Astrocyte (in vitro differentiated cells and primary cell): ENCODE results near the gene POTEE. TPM values are rescaled to one million over a fixed set of nuclear protein-coding genes. Genes with fewer than 3 reads are reported as not detected.
A peak's percentile ranks its signal among the peaks of the same experiment; 100 is the strongest.
"Not testable (repeated sequence)": the region's sequence is repeated elsewhere in the genome, so short reads cannot be mapped to it uniquely, and the experiment has no call there.

Experiments
- DNase-seq: peaks from one replicate; pipeline ENCODE4 v3.0.0-alpha.2; 2010; ENCODE audit warnings: low read depth
- FAIRE-seq: peaks from 2 replicates; lab custom pipeline; 2011; peaks lifted over from hg19 to GRCh38; lab: Jason Lieb, UNC
- H2AFZ ChIP-seq: 2 replicates; pipeline ENCODE4 v1.6.0; 2012; ENCODE audit warnings: low read depth, low read length, inconsistent platforms
- H3K27ac ChIP-seq: 2 replicates; pipeline ENCODE4 v1.5.1; 2011; ENCODE audit warnings: low read depth, low read length, inconsistent platforms
- H3K27me3 ChIP-seq: 2 replicates; pipeline ENCODE4 v1.6.0; 2011; ENCODE audit warnings: low read length, inconsistent platforms; ENCODE audit not compliant: insufficient read depth
- H3K36me3 ChIP-seq: 2 replicates; pipeline ENCODE4 v1.5.1; 2011; ENCODE audit warnings: low read length, inconsistent platforms; ENCODE audit not compliant: insufficient read depth
- H3K4me1 ChIP-seq: 2 replicates; pipeline ENCODE4 v1.5.1; 2011; ENCODE audit warnings: low read length, inconsistent platforms; ENCODE audit not compliant: insufficient read depth
- H3K4me2 ChIP-seq: 2 replicates; pipeline ENCODE4 v1.6.0; 2012; ENCODE audit warnings: low read length, inconsistent platforms
- H3K4me3 ChIP-seq: 2 replicates; pipeline ENCODE4 v1.5.1; 2011; ENCODE audit warnings: low read depth, mild to moderate bottlenecking, low read length, inconsistent platforms; ENCODE audit not compliant: insufficient read depth
- H3K79me2 ChIP-seq: 2 replicates; pipeline ENCODE4 v1.6.0; 2012; ENCODE audit warnings: mild to moderate bottlenecking, low read length, inconsistent platforms; ENCODE audit not compliant: insufficient read depth
- H3K9ac ChIP-seq: 2 replicates; pipeline ENCODE4 v1.6.0; 2012; ENCODE audit warnings: mild to moderate bottlenecking, low read length, inconsistent platforms
- H3K9me3 ChIP-seq: 2 replicates; pipeline ENCODE4 v1.5.1; 2012; ENCODE audit warnings: low read depth, mild to moderate bottlenecking, low read length, inconsistent platforms; ENCODE audit not compliant: insufficient read depth
- H4K20me1 ChIP-seq: 2 replicates; pipeline ENCODE4 v1.6.0; 2012; ENCODE audit warnings: low read length, inconsistent platforms; ENCODE audit not compliant: insufficient read depth
- H3K27ac Mint-ChIP-seq: one replicate; pipeline ENCODE4 v1.8.0; 2021; ENCODE audit warnings: mild to moderate bottlenecking, mixed read lengths; ENCODE audit not compliant: unreplicated experiment
- H3K27me3 Mint-ChIP-seq: one replicate; pipeline ENCODE4 v1.8.0; 2021; ENCODE audit warnings: low read depth, mixed read lengths; ENCODE audit not compliant: unreplicated experiment
- H3K36me3 Mint-ChIP-seq: one replicate; pipeline ENCODE4 v1.8.0; 2021; ENCODE audit warnings: low read depth, mixed read lengths; ENCODE audit not compliant: unreplicated experiment
- H3K4me1 Mint-ChIP-seq: one replicate; pipeline ENCODE4 v1.8.0; 2021; ENCODE audit warnings: low read depth, mixed read lengths; ENCODE audit not compliant: unreplicated experiment
- H3K4me3 Mint-ChIP-seq: one replicate; pipeline ENCODE4 v1.8.0; 2021; ENCODE audit warnings: mild to moderate bottlenecking, moderate library complexity, mixed read lengths; ENCODE audit not compliant: unreplicated experiment
- H3K9me3 Mint-ChIP-seq: one replicate; pipeline ENCODE4 v1.8.0; 2021; ENCODE audit warnings: mild to moderate bottlenecking, mixed read lengths; ENCODE audit not compliant: unreplicated experiment
- CTCF ChIP-seq: IDR thresholded peaks from 2 replicates; pipeline ENCODE4 v1.5.1; 2011; ENCODE audit warnings: low read depth, mild to moderate bottlenecking, inconsistent platforms, low read length, moderate library complexity; ENCODE audit not compliant: insufficient read depth
- EZH2 ChIP-seq: IDR thresholded peaks from 2 replicates; pipeline ENCODE4 v1.6.1; 2012; ENCODE audit warnings: mild to moderate bottlenecking, low read length, inconsistent platforms; ENCODE audit not compliant: insufficient read depth
- total RNA-seq: library from RNA; stranded (reverse); gene quantifications from 2 replicates; pipeline ENCODE4 v1.2.1, GENCODE V29; 2021

POTEE gene
- total RNA-seq, 1 donor from 2014 or later: 1.0 TPM

DNA sequence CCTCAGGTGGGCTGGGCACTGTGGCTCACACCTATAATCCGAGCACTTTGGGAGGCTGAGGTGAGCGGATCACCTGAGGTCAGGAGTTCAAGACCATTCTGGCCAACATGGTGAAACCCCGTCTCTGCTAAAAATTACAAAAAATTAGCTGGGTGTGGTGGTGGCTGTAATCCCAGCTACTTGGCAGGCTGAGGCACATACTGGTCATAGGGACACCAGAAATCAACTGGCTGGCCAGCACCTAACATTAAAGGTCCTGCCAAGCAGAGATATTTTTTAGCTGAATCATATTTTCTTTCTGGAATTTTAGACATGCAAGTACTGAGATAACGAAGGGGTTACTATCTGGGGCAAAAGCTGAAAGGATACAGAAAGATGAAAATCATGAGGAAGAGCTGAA is 27.9 kb upstream of the POTEE start:
- not testable (repeated sequence) for H3K27ac ChIP-seq, H4K20me1 ChIP-seq, H3K36me3 ChIP-seq, H3K4me3 Mint-ChIP-seq, H3K4me1 ChIP-seq, H3K9me3 Mint-ChIP-seq, H3K4me1 Mint-ChIP-seq, FAIRE-seq, H3K9ac ChIP-seq, H3K9me3 ChIP-seq, H2AFZ ChIP-seq, H3K27ac Mint-ChIP-seq, H3K4me3 ChIP-seq, H3K4me2 ChIP-seq, H3K27me3 ChIP-seq, H3K79me2 ChIP-seq, H3K36me3 Mint-ChIP-seq
- peak; percentile 25 for DNase-seq
- peaks cover 21% of the 10 kb centered on the region for H3K27me3 Mint-ChIP-seq

DNA sequence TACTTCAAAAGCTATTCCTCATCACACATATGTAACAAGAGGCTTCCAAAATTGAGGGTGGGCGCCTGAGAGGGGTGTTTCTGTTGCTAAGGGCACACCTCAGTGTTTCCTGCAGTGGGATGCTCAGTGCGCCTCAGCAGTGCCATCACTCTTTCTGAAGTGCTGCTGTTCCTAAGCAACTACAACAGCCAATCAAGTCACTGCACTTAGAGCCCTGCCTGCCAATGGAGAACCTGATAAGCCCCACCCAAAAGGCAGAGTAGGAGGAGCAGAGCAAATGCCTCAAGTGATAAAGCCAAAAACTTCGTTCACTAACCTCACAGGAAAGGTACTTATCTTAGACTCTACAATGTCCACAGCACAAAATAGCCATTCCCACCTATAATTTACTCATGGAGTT is 15.9 kb upstream of the POTEE start:
- not testable (repeated sequence) for H3K4me3 Mint-ChIP-seq, H3K27me3 ChIP-seq, H3K27ac Mint-ChIP-seq, H3K4me3 ChIP-seq, H3K27ac ChIP-seq, FAIRE-seq, H2AFZ ChIP-seq, H3K4me1 ChIP-seq, H3K36me3 ChIP-seq, DNase-seq, H4K20me1 ChIP-seq, H3K4me2 ChIP-seq, H3K4me1 Mint-ChIP-seq, H3K9me3 ChIP-seq, H3K36me3 Mint-ChIP-seq, H3K79me2 ChIP-seq, H3K9me3 Mint-ChIP-seq, H3K9ac ChIP-seq
- H3K27me3 Mint-ChIP-seq: peaks cover 24% of the 10 kb centered on the region

- H3K36me3 Mint-ChIP-seq, H3K9ac ChIP-seq, H4K20me1 ChIP-seq, H3K4me3 ChIP-seq, H3K9me3 Mint-ChIP-seq, H3K4me2 ChIP-seq, H3K4me1 ChIP-seq, H3K27ac Mint-ChIP-seq, H3K27ac ChIP-seq, H3K27me3 ChIP-seq, H3K36me3 ChIP-seq, FAIRE-seq, H3K9me3 ChIP-seq, DNase-seq, H2AFZ ChIP-seq, H3K4me1 Mint-ChIP-seq, H3K79me2 ChIP-seq, H3K4me3 Mint-ChIP-seq: not testable (repeated sequence)
- peaks cover 24% of the 10 kb centered on the region for H3K27me3 Mint-ChIP-seq
These were observed 13.2 kb upstream of the POTEE start for GRCh38 chr2:131196186-131196585.

GRCh38 chr2:131201098-131201497 is 8.2 kb upstream of the POTEE start:
- Histone ChIP-seq H2AFZ (no peak overlapping the region), H3K4me1 (no peaks in the 10 kb centered on the region), H4K20me1 (no peaks in the 10 kb centered on the region), H3K79me2 (no peaks in the 10 kb centered on the region), H3K4me2 (no peak overlapping the region), H3K27me3 (no peaks in the 10 kb centered on the region), H3K9ac (no peak overlapping the region), H3K4me3 (no peak overlapping the region), H3K36me3 (no peaks in the 10 kb centered on the region), H3K27ac (no peak overlapping the region), H3K9me3 (no peaks in the 10 kb centered on the region)
- peaks cover 2% of the 10 kb centered on the region for H3K9me3 Mint-ChIP-seq
- H3K4me3 Mint-ChIP-seq: no peak overlapping the region
- H3K36me3 Mint-ChIP-seq: no peaks in the 10 kb centered on the region
- DNase-seq (no peak), FAIRE-seq (no peak)
- no peak overlapping the region for H3K27ac Mint-ChIP-seq
- no peaks in the 10 kb centered on the region for H3K27me3 Mint-ChIP-seq
- no peaks in the 10 kb centered on the region for H3K4me1 Mint-ChIP-seq
- TF ChIP-seq EZH2: no peak
- no peak for TF ChIP-seq CTCF

GRCh38 chr2:131207839-131208238 is 1.5 kb upstream of the POTEE start:
- DNase-seq, H3K4me3 Mint-ChIP-seq, H3K4me3 ChIP-seq, H3K27ac Mint-ChIP-seq, H2AFZ ChIP-seq, H3K9me3 Mint-ChIP-seq, H3K9ac ChIP-seq, H3K79me2 ChIP-seq, H4K20me1 ChIP-seq, H3K4me2 ChIP-seq, H3K9me3 ChIP-seq, H3K27me3 ChIP-seq, H3K27me3 Mint-ChIP-seq, H3K4me1 ChIP-seq, H3K27ac ChIP-seq, H3K36me3 ChIP-seq, H3K4me1 Mint-ChIP-seq, H3K36me3 Mint-ChIP-seq, FAIRE-seq: not testable (repeated sequence)
